GM21786 (cell line): ENCODE data around the gene MALSU1.
"Not testable (repeated sequence)": the region's sequence is repeated elsewhere in the genome, so short reads cannot be mapped to it uniquely, and the experiment has no call there.

Experiments used
- ATAC-seq: cut with Tn5 transposase; IDR thresholded peaks from one replicate; pipeline ENCODE4 v1.9.1; 2021; ENCODE audit not compliant: unreplicated experiment

The MALSU1 gene

GRCh38 chr7:23285657-23286646 is 13.2 kb upstream of the MALSU1 start:
- no peak for ATAC-seq

- no peak for ATAC-seq
These were observed 11.5 kb upstream of the MALSU1 start for GRCh38 chr7:23287612-23288011.

- no peak for ATAC-seq
These were observed 8.1 kb upstream of the MALSU1 start for GRCh38 chr7:23290993-23291392.

GRCh38 chr7:23291957-23292560 is 7.1 kb upstream of the MALSU1 start:
- no peak for ATAC-seq

GRCh38 chr7:23292623-23293022 is 6.5 kb upstream of the MALSU1 start:
- no peak for ATAC-seq

- ATAC-seq: no peak
These were observed 5.6 kb upstream of the MALSU1 start for GRCh38 chr7:23293500-23294073.

GRCh38 chr7:23294549-23295400 is 4.4 kb upstream of the MALSU1 start:
- no peak for ATAC-seq

GRCh38 chr7:23295401-23295697 is 3.8 kb upstream of the MALSU1 start:
- no peak for ATAC-seq

GRCh38 chr7:23298141-23298881 is 828 bp upstream of the MALSU1 start:
- no peak for ATAC-seq

GRCh38 chr7:23299770-23300300 is 696 bp downstream of the MALSU1 start:
- no peak for ATAC-seq

GRCh38 chr7:23306936-23307521 is 7.9 kb downstream of the MALSU1 start:
- no peak for ATAC-seq

GRCh38 chr7:23308754-23309153 is 9.6 kb downstream of the MALSU1 start:
- ATAC-seq: no peak

- ATAC-seq: not testable (repeated sequence)
These were observed 13.0 kb downstream of the MALSU1 start for GRCh38 chr7:23312141-23312540.

GRCh38 chr7:23315366-23315765 is 16.2 kb downstream of the MALSU1 start:
- no peak for ATAC-seq

- ATAC-seq: no peak
These were observed 32.0 kb downstream of the MALSU1 start for GRCh38 chr7:23331132-23331531.

- no peak for ATAC-seq
These were observed 33.1 kb downstream of the MALSU1 start for GRCh38 chr7:23332193-23332592.

GRCh38 chr7:23332910-23333612 is 33.9 kb downstream of the MALSU1 start:
- no peak for ATAC-seq

- ATAC-seq: no peak
These were observed 34.6 kb downstream of the MALSU1 start for GRCh38 chr7:23333671-23334246.
